ENCODE measurements around the gene URGCP. TPM values are rescaled to one million over a fixed set of nuclear protein-coding genes. Genes with fewer than 3 reads are reported as not detected.

URGCP gene
- total RNA-seq, 1 experiment from 2014 or later, result 26.6 TPM

DNA sequence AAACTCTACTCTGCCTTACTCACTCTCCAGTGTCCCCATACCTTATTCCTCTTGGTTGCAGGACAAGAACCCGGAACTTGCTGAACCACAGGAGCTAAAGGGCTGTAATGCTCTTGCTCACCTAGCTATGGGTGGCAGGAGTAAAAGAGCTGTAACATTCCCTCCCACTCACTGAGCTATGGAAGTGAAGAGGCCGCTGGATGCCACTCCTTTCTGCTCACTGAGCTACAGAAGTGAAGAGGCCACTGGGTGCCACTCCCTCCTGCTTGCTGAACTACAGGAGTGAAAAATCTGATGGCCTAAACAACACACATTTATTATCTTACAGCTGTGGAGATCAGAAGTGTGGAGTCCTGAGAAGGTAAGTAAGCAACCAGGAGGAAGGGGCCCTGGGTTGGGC, 54.6 kb downstream of the URGCP start:
- intact Hi-C loops (cut with micrococcal nuclease; ENCODE audit: unreplicated experiment), result no loop called here
- H3K9me3 ChIP-seq (ENCODE audit: low read depth, low read length, poor library complexity, severe bottlenecking), result no peaks in the 10 kb centered on the region
- no peak for DNase-seq (ENCODE audit: low spot score)
- H3K27me3 ChIP-seq (replicated peaks; ENCODE audit: insufficient read depth, low read depth, low read length, poor library complexity), result no peaks in the 10 kb centered on the region
- BruUV-seq (replicated peaks), result no TSS peak
- no peak overlapping the region for H3K27ac ChIP-seq (ENCODE audit: low read depth, low read length, poor library complexity, severe bottlenecking)
- TF ChIP-seq CTCF (conservative IDR thresholded peaks at IDR 0.05; ENCODE audit: low read depth, low read length) (no peak), EZH2 (IDR thresholded peaks at IDR 0.05; ENCODE audit: borderline replicate concordance, low read depth, low read length, poor library complexity, severe bottlenecking) (no peak)
- no peaks in the 10 kb centered on the region for H3K36me3 ChIP-seq (ENCODE audit: insufficient read depth, low read length, poor library complexity, severe bottlenecking)
- ChIA-PET CTCF (no interaction called here), POLR2A (ENCODE audit: low non-redundant PET) (no interaction called here)
- no peak overlapping the region for H3K4me3 ChIP-seq (ENCODE audit: low read depth, low read length, poor library complexity, severe bottlenecking)
- no peaks in the 10 kb centered on the region for H3K4me1 ChIP-seq (ENCODE audit: insufficient read depth, low read length, poor library complexity, severe bottlenecking)

GRCh38 chr7:43850348-43851116, 55.9 kb downstream of the URGCP start:
- H3K9me3 ChIP-seq (ENCODE audit: low read depth, low read length, poor library complexity, severe bottlenecking), result no peaks in the 10 kb centered on the region
- ChIA-PET CTCF (no interaction called here), POLR2A (ENCODE audit: low non-redundant PET) (no interaction called here)
- intact Hi-C loops (cut with micrococcal nuclease; ENCODE audit: unreplicated experiment), result no loop called here
- TF ChIP-seq CTCF (conservative IDR thresholded peaks at IDR 0.05; ENCODE audit: low read depth, low read length) (no peak), EZH2 (IDR thresholded peaks at IDR 0.05; ENCODE audit: borderline replicate concordance, low read depth, low read length, poor library complexity, severe bottlenecking) (no peak)
- H3K27me3 ChIP-seq (replicated peaks; ENCODE audit: insufficient read depth, low read depth, low read length, poor library complexity), result no peaks in the 10 kb centered on the region
- no peak overlapping the region for H3K27ac ChIP-seq (ENCODE audit: low read depth, low read length, poor library complexity, severe bottlenecking)
- no TSS peak for BruUV-seq (replicated peaks)
- H3K36me3 ChIP-seq (ENCODE audit: insufficient read depth, low read length, poor library complexity, severe bottlenecking), result no peaks in the 10 kb centered on the region
- no peaks in the 10 kb centered on the region for H3K4me1 ChIP-seq (ENCODE audit: insufficient read depth, low read length, poor library complexity, severe bottlenecking)
- DNase-seq (ENCODE audit: low spot score), result no peak
- H3K4me3 ChIP-seq (ENCODE audit: low read depth, low read length, poor library complexity, severe bottlenecking), result no peak overlapping the region

- no peak overlapping the region for H3K4me3 ChIP-seq (ENCODE audit: low read depth, low read length, poor library complexity, severe bottlenecking)
- no peak overlapping the region for H3K27ac ChIP-seq (ENCODE audit: low read depth, low read length, poor library complexity, severe bottlenecking)
- BruUV-seq (replicated peaks), result no TSS peak
- ChIA-PET CTCF (no interaction called here), POLR2A (ENCODE audit: low non-redundant PET) (no interaction called here)
- no peaks in the 10 kb centered on the region for H3K27me3 ChIP-seq (replicated peaks; ENCODE audit: insufficient read depth, low read depth, low read length, poor library complexity)
- no peak for DNase-seq (ENCODE audit: low spot score)
- intact Hi-C loops (cut with micrococcal nuclease; ENCODE audit: unreplicated experiment), result no loop called here
- H3K4me1 ChIP-seq (ENCODE audit: insufficient read depth, low read length, poor library complexity, severe bottlenecking), result no peaks in the 10 kb centered on the region
- no peaks in the 10 kb centered on the region for H3K36me3 ChIP-seq (ENCODE audit: insufficient read depth, low read length, poor library complexity, severe bottlenecking)
- TF ChIP-seq EZH2 (IDR thresholded peaks at IDR 0.05; ENCODE audit: borderline replicate concordance, low read depth, low read length, poor library complexity, severe bottlenecking) (no peak), CTCF (conservative IDR thresholded peaks at IDR 0.05; ENCODE audit: low read depth, low read length) (no peak)
- H3K9me3 ChIP-seq (ENCODE audit: low read depth, low read length, poor library complexity, severe bottlenecking), result no peaks in the 10 kb centered on the region
Measured at GRCh38 chr7:43849047-43849446, 57.3 kb downstream of the URGCP start.
